ENCODE measurements around the gene SLC35E3. TPM values are rescaled to one million over a fixed set of nuclear protein-coding genes. Genes with fewer than 3 reads are reported as not detected.
A peak's percentile ranks its signal among the peaks of the same experiment; 100 is the strongest.
"Not testable (repeated sequence)": the region's sequence is repeated elsewhere in the genome, so short reads cannot be mapped to it uniquely, and the experiment has no call there.

Gene SLC35E3
- total RNA-seq, 2 experiments from 2014 or later, result 2.8 to 3.1 TPM

GRCh38 chr12:68810027-68810389 is 64.0 kb downstream of the SLC35E3 start:
- DNase-seq; intact Hi-C loops (cut with micrococcal nuclease): not testable (repeated sequence)
- peaks cover 42% of the 10 kb centered on the region for H3K4me1 Mint-ChIP-seq (ENCODE audit: low read depth)

GRCh38 chr12:68811573-68811972 is 65.6 kb downstream of the SLC35E3 start:
- H3K27me3 Mint-ChIP-seq (ENCODE audit: low read depth); intact Hi-C loops (cut with micrococcal nuclease); DNase-seq; H3K9me3 Mint-ChIP-seq: not testable (repeated sequence)
- Mint-ChIP-seq H3K27ac (peak overlapping the region; percentile 66), H3K4me3 (peak overlapping the region; percentile 50), H3K36me3 (ENCODE audit: low read depth) (peaks cover 60% of the 10 kb centered on the region), H3K4me1 (ENCODE audit: low read depth) (peaks cover 46% of the 10 kb centered on the region)
- CTCF ChIA-PET, result interaction anchor here (0.9 kb wide), 1 partner anchor 19 kb away, joined by 3 read pairs; no protein-coding TSS in a partner anchor

More at GRCh38 chr12:68810027-68810389, 64.0 kb downstream of the SLC35E3 start:
- H3K36me3 Mint-ChIP-seq (ENCODE audit: low read depth), result peaks cover 52% of the 10 kb centered on the region
- H3K9me3 Mint-ChIP-seq; H3K27me3 Mint-ChIP-seq (ENCODE audit: low read depth); CTCF ChIA-PET: not testable (repeated sequence)
- peak overlapping the region; percentile 98 for H3K27ac Mint-ChIP-seq
- peak overlapping the region; percentile 97 for H3K4me3 Mint-ChIP-seq

- intact Hi-C loops (cut with micrococcal nuclease), result no loop called here
- no peaks in the 10 kb centered on the region for H3K27me3 Mint-ChIP-seq (ENCODE audit: low read depth)
- CTCF ChIA-PET, result interaction anchor here (0.5 to 4.8 kb wide), 6 partner anchors 9 to 255 kb away, joined by 3 to 27 read pairs (median 3); no protein-coding TSS in a partner anchor
- H3K4me3 Mint-ChIP-seq, result peak overlapping the region; percentile 24
- H3K36me3 Mint-ChIP-seq (ENCODE audit: low read depth), result peaks cover 68% of the 10 kb centered on the region
- DNase-seq, result no peak
- no peaks in the 10 kb centered on the region for H3K9me3 Mint-ChIP-seq
- peak overlapping the region; percentile 8 for H3K27ac Mint-ChIP-seq
- H3K4me1 Mint-ChIP-seq (ENCODE audit: low read depth), result peaks cover 44% of the 10 kb centered on the region
Observed at GRCh38 chr12:68812553-68813241, 66.7 kb downstream of the SLC35E3 start.

- H3K4me3 Mint-ChIP-seq, result no peak overlapping the region
- H3K36me3 Mint-ChIP-seq (ENCODE audit: low read depth), result peaks cover 68% of the 10 kb centered on the region
- H3K4me1 Mint-ChIP-seq (ENCODE audit: low read depth), result peaks cover 44% of the 10 kb centered on the region
- CTCF ChIA-PET, result interaction anchor here (0.5 to 4.8 kb wide), 3 partner anchors 10 to 141 kb away, joined by 3 to 27 read pairs (median 5); no protein-coding TSS in a partner anchor
- H3K27ac Mint-ChIP-seq, result no peak overlapping the region
- DNase-seq, result no peak
- intact Hi-C loops (cut with micrococcal nuclease), result no loop called here
- H3K27me3 Mint-ChIP-seq (ENCODE audit: low read depth), result no peaks in the 10 kb centered on the region
- H3K9me3 Mint-ChIP-seq, result no peaks in the 10 kb centered on the region
Observed at GRCh38 chr12:68813242-68813593, 67.2 kb downstream of the SLC35E3 start.

- Mint-ChIP-seq H3K4me3 (no peak overlapping the region), H3K27me3 (ENCODE audit: low read depth) (no peaks in the 10 kb centered on the region), H3K27ac (no peak overlapping the region), H3K36me3 (ENCODE audit: low read depth) (peaks cover 66% of the 10 kb centered on the region), H3K4me1 (ENCODE audit: low read depth) (peaks cover 45% of the 10 kb centered on the region), H3K9me3 (no peaks in the 10 kb centered on the region)
- DNase-seq, result no peak
- CTCF ChIA-PET, result interaction anchor here (4.8 kb wide), 1 partner anchor 16 kb away, joined by 27 read pairs; no protein-coding TSS in a partner anchor
- intact Hi-C loops (cut with micrococcal nuclease), result no loop called here
Observed at GRCh38 chr12:68814490-68815231, 68.7 kb downstream of the SLC35E3 start.

GRCh38 chr12:68815232-68815927 is 69.4 kb downstream of the SLC35E3 start:
- DNase-seq, result no peak
- no peak overlapping the region for H3K27ac Mint-ChIP-seq
- CTCF ChIA-PET, result interaction anchor here (0.6 to 4.8 kb wide), 2 partner anchors 15 to 772 kb away, joined by 3 to 27 read pairs; no protein-coding TSS in a partner anchor

GRCh38 chr12:68815928-68816800 is 70.2 kb downstream of the SLC35E3 start:
- Mint-ChIP-seq H3K9me3 (no peaks in the 10 kb centered on the region), H3K36me3 (ENCODE audit: low read depth) (peaks cover 69% of the 10 kb centered on the region), H3K4me3 (no peak overlapping the region), H3K27ac (no peak overlapping the region), H3K4me1 (ENCODE audit: low read depth) (peaks cover 43% of the 10 kb centered on the region), H3K27me3 (ENCODE audit: low read depth) (no peaks in the 10 kb centered on the region)
- intact Hi-C loops (cut with micrococcal nuclease), result no loop called here
- CTCF ChIA-PET, result interaction anchor here (2.0 to 4.8 kb wide), 2 partner anchors 8 to 14 kb away, joined by 8 to 27 read pairs; partner anchors contain the start of gene MDM2
- DNase-seq, result no peak

More at GRCh38 chr12:68815232-68815927, 69.4 kb downstream of the SLC35E3 start:
- Mint-ChIP-seq H3K4me3 (no peak overlapping the region), H3K36me3 (ENCODE audit: low read depth) (peaks cover 67% of the 10 kb centered on the region), H3K27me3 (ENCODE audit: low read depth) (no peaks in the 10 kb centered on the region), H3K4me1 (ENCODE audit: low read depth) (peaks cover 45% of the 10 kb centered on the region), H3K9me3 (no peaks in the 10 kb centered on the region)
- intact Hi-C loops (cut with micrococcal nuclease), result no loop called here

GRCh38 chr12:68819481-68819880 is 73.5 kb downstream of the SLC35E3 start:
- Mint-ChIP-seq H3K27ac (peak overlapping the region; percentile 13), H3K4me1 (ENCODE audit: low read depth) (peaks cover 37% of the 10 kb centered on the region), H3K36me3 (ENCODE audit: low read depth) (peaks cover 61% of the 10 kb centered on the region)
- DNase-seq; H3K9me3 Mint-ChIP-seq; H3K27me3 Mint-ChIP-seq (ENCODE audit: low read depth); intact Hi-C loops (cut with micrococcal nuclease); H3K4me3 Mint-ChIP-seq: not testable (repeated sequence)
- CTCF ChIA-PET, result interaction anchor here (0.5 to 1.8 kb wide), 4 partner anchors 11 to 104 kb away, joined by 4 to 7 read pairs (median 4); partner anchors contain the start of gene MDM2

GRCh38 chr12:68821357-68822188 is 75.6 kb downstream of the SLC35E3 start:
- Mint-ChIP-seq H3K27ac (peak overlapping the region; percentile 30), H3K9me3 (no peaks in the 10 kb centered on the region), H3K4me1 (ENCODE audit: low read depth) (peaks cover 36% of the 10 kb centered on the region), H3K36me3 (ENCODE audit: low read depth) (peaks cover 61% of the 10 kb centered on the region), H3K27me3 (ENCODE audit: low read depth) (no peaks in the 10 kb centered on the region), H3K4me3 (no peak overlapping the region)
- intact Hi-C loops (cut with micrococcal nuclease), result no loop called here
- DNase-seq, result no peak
- CTCF ChIA-PET, result interaction anchor here (0.7 to 2.1 kb wide), 3 partner anchors 8 to 268 kb away, joined by 3 to 7 read pairs (median 5); no protein-coding TSS in a partner anchor

- CTCF ChIA-PET, result no interaction called here
- intact Hi-C loops (cut with micrococcal nuclease), result no loop called here
Observed at GRCh38 chr12:68823696-68824095, 77.7 kb downstream of the SLC35E3 start.

GRCh38 chr12:68824131-68824530 is 78.2 kb downstream of the SLC35E3 start:
- Mint-ChIP-seq H3K4me1 (ENCODE audit: low read depth) (peaks cover 43% of the 10 kb centered on the region), H3K4me3 (no peak overlapping the region), H3K27me3 (ENCODE audit: low read depth) (no peaks in the 10 kb centered on the region), H3K9me3 (no peaks in the 10 kb centered on the region), H3K27ac (no peak overlapping the region), H3K36me3 (ENCODE audit: low read depth) (peaks cover 60% of the 10 kb centered on the region)
- CTCF ChIA-PET, result no interaction called here
- intact Hi-C loops (cut with micrococcal nuclease), result no loop called here
- no peak for DNase-seq

More at GRCh38 chr12:68823696-68824095, 77.7 kb downstream of the SLC35E3 start:
- Mint-ChIP-seq H3K9me3 (no peaks in the 10 kb centered on the region), H3K27ac (peak overlapping the region; percentile 13), H3K4me3 (no peak overlapping the region), H3K27me3 (ENCODE audit: low read depth) (no peaks in the 10 kb centered on the region), H3K4me1 (ENCODE audit: low read depth) (peaks cover 45% of the 10 kb centered on the region), H3K36me3 (ENCODE audit: low read depth) (peaks cover 61% of the 10 kb centered on the region)
- no peak for DNase-seq

Measured in activated naive CD4-positive, alpha-beta T cell treated with anti-CD3 and anti-CD28 coated beads for 36 hours (primary cell).